H1 (cell line): Measurements from ENCODE around the gene IQCK. TPM values are rescaled to one million over a fixed set of nuclear protein-coding genes. Genes with fewer than 3 reads are reported as not detected.

ENCODE experiments used
- CTCF ChIA-PET: fragments of 300-600 bp; sonication (Branson Sonifier 250); formaldehyde crosslinking; loops from one replicate; lab custom pipeline; 2021; ENCODE audit not compliant: partially characterized antibody; lab: Charles Lee
- POLR2A ChIA-PET: fragments of 300-600 bp; sonication (Branson Sonifier 250); formaldehyde crosslinking; loops from one replicate; lab custom pipeline; 2021; ENCODE audit warnings: inconsistent platforms; ENCODE audit not compliant: partially characterized antibody; lab: Charles Lee
- DNase-seq, 2 experiments: peaks; one replicate each; pipeline versions ENCODE4 v3.0.0 to v3.0.0-alpha.2; 2010 to 2022; ENCODE audit warnings: low spot score in 2 of 2, low read depth in 1 of 2, mixed read lengths in 1 of 2
- FAIRE-seq: peaks from 2 replicates; lab custom pipeline; 2011; peaks lifted over from hg19 to GRCh38; lab: Jason Lieb, UNC
- H2AFZ ChIP-seq: 2 replicates; pipeline ENCODE4 v1.8.1; 2012; ENCODE audit warnings: low read length, inconsistent platforms
- H2AK5ac ChIP-seq: 2 replicates; pipeline ENCODE4 v1.6.1; 2013; ENCODE audit warnings: low read depth, low read length
- H2BK120ac ChIP-seq: replicated peaks from 2 replicates; pipeline ENCODE3; 2013; ENCODE audit warnings: low read depth, low read length, inconsistent platforms
- H2BK12ac ChIP-seq: 2 replicates; pipeline ENCODE4 v1.6.1; 2013; ENCODE audit warnings: low read depth, low read length
- H2BK15ac ChIP-seq: 2 replicates; pipeline ENCODE4 v1.6.1; 2013; ENCODE audit warnings: low read length
- H2BK20ac ChIP-seq: 2 replicates; pipeline ENCODE4 v1.6.1; 2013; ENCODE audit warnings: low read length
- H2BK5ac ChIP-seq: 2 replicates; pipeline ENCODE4 v1.6.1; 2013; ENCODE audit warnings: low read depth, low read length
- H3K14ac ChIP-seq: 2 replicates; pipeline ENCODE4 v1.6.1; 2013; ENCODE audit warnings: inconsistent platforms; ENCODE audit not compliant: insufficient read length
- H3K18ac ChIP-seq: 2 replicates; pipeline ENCODE4 v1.6.1; 2013; ENCODE audit warnings: low read length; ENCODE audit errors: extremely low read depth
- H3K23ac ChIP-seq: 2 replicates; pipeline ENCODE4 v1.6.1; 2013; ENCODE audit warnings: inconsistent platforms; ENCODE audit not compliant: insufficient read length
- H3K23me2 ChIP-seq: 2 replicates; pipeline ENCODE4 v1.6.1; 2013; ENCODE audit warnings: low read depth, low read length
- H3K27ac ChIP-seq: 2 replicates; pipeline ENCODE4 v1.6.1; 2011; ENCODE audit warnings: low read depth, low read length, inconsistent platforms
- H3K27me3 ChIP-seq, 4 experiments: replicated peaks in 1 of 4; 1 replicate in 1 of 4; 2 replicates in 3 of 4; pipeline versions ENCODE4 v1.6.1 to v1.8.1; 2011 to 2013; ENCODE audit warnings: low read length in 3 of 4, mild to moderate bottlenecking in 3 of 4, inconsistent platforms in 2 of 4, mixed read lengths in 2 of 4, moderate library complexity in 1 of 4; ENCODE audit not compliant: control insufficient read depth in 3 of 4, insufficient read depth in 3 of 4; ENCODE audit errors: extremely low read depth in 1 of 4
- H3K36me3 ChIP-seq, 4 experiments: 2 replicates each; pipeline versions ENCODE4 v1.6.1 to v1.8.1; 2011 to 2013; ENCODE audit warnings: mild to moderate bottlenecking in 4 of 4, low read length in 3 of 4, moderate library complexity in 2 of 4, control low read depth in 1 of 4, inconsistent platforms in 1 of 4; ENCODE audit not compliant: insufficient read depth in 4 of 4, control insufficient read depth in 2 of 4
- H3K4ac ChIP-seq: replicated peaks from 2 replicates; pipeline ENCODE3; 2013; ENCODE audit warnings: low read length, low read depth, mixed read lengths, inconsistent platforms; ENCODE audit not compliant: insufficient read length
- H3K4me1 ChIP-seq, 4 experiments: replicated peaks in 1 of 4; 1 replicate in 1 of 4; 2 replicates in 3 of 4; pipeline versions ENCODE4 v1.6.1 to v1.8.1; 2011 to 2013; ENCODE audit warnings: low read length in 3 of 4, inconsistent platforms in 2 of 4, mixed read lengths in 1 of 4; ENCODE audit not compliant: insufficient read depth in 4 of 4, control insufficient read depth in 3 of 4
- H3K4me2 ChIP-seq, 2 experiments: 2 replicates each; pipeline versions ENCODE4 v1.6.1 to v1.8.1; 2011 to 2013; ENCODE audit warnings: low read depth in 2 of 2, low read length in 2 of 2, control low read depth in 1 of 2, inconsistent platforms in 1 of 2, mild to moderate bottlenecking in 1 of 2; ENCODE audit not compliant: insufficient read depth in 1 of 2
- H3K4me3 ChIP-seq, 4 experiments: fragments of 200-600, 300-600 bp in 1 of 4; sonication (generic), shearing (Covaris generic), sonication (Bioruptor Twin) in 1 of 4; 2 replicates each; pipeline versions ENCODE4 v1.5.1 to v1.8.1; 2011 to 2016; ENCODE audit warnings: low read length in 4 of 4, low read depth in 3 of 4, control low read depth in 2 of 4, inconsistent platforms in 2 of 4, mild to moderate bottlenecking in 2 of 4, mixed read lengths in 1 of 4, moderate library complexity in 1 of 4; ENCODE audit not compliant: insufficient read depth in 2 of 4; ENCODE audit errors: extremely low read depth in 1 of 4
- H3K56ac ChIP-seq: replicated peaks from 2 replicates; pipeline ENCODE3; 2013; ENCODE audit warnings: low read depth, mild to moderate bottlenecking, mixed read lengths, low read length, inconsistent platforms; ENCODE audit not compliant: insufficient read length
- H3K79me1 ChIP-seq: 2 replicates; pipeline ENCODE4 v1.6.1; 2013; ENCODE audit warnings: low read depth, low read length, control low read depth
- H3K79me2 ChIP-seq, 2 experiments: 2 replicates each; pipeline versions ENCODE4 v1.6.1 to v1.8.1; 2012 to 2013; ENCODE audit warnings: low read length in 2 of 2, mild to moderate bottlenecking in 2 of 2, inconsistent platforms in 1 of 2; ENCODE audit not compliant: insufficient read depth in 2 of 2, control insufficient read depth in 1 of 2
- H3K9ac ChIP-seq, 4 experiments: replicated peaks in 1 of 4; 1 replicate in 1 of 4; 2 replicates in 3 of 4; pipeline versions ENCODE4 v1.6.1 to v1.8.1; 2011 to 2013; ENCODE audit warnings: low read depth in 3 of 4, low read length in 3 of 4, control low read depth in 2 of 4, mild to moderate bottlenecking in 2 of 4, moderate library complexity in 2 of 4, inconsistent platforms in 1 of 4; ENCODE audit errors: extremely low read depth in 1 of 4
- H3K9me3 ChIP-seq, 2 experiments: 2 replicates each; pipeline versions ENCODE4 v1.6.1 to v1.8.1; 2012 to 2013; ENCODE audit warnings: mild to moderate bottlenecking in 2 of 2, moderate library complexity in 2 of 2, control low read depth in 1 of 2, inconsistent platforms in 1 of 2, low read depth in 1 of 2, low read length in 1 of 2, mixed read lengths in 1 of 2; ENCODE audit not compliant: insufficient read depth in 2 of 2
- H4K20me1 ChIP-seq, 2 experiments: replicated peaks in 1 of 2; 2 replicates each; pipeline versions ENCODE3 to v1.8.1; 2011 to 2013; ENCODE audit warnings: inconsistent platforms in 2 of 2, low read length in 2 of 2, mild to moderate bottlenecking in 1 of 2; ENCODE audit not compliant: insufficient read depth in 2 of 2, control insufficient read depth in 1 of 2
- H4K5ac ChIP-seq: 2 replicates; pipeline ENCODE4 v1.6.1; 2013; ENCODE audit warnings: low read length, low read depth, mixed read lengths, inconsistent platforms; ENCODE audit not compliant: insufficient read length
- H4K8ac ChIP-seq: 2 replicates; pipeline ENCODE4 v1.8.0; 2013; ENCODE audit warnings: mild to moderate bottlenecking, moderate library complexity, low read length, inconsistent platforms; ENCODE audit not compliant: insufficient read depth; ENCODE audit errors: extremely low read depth
- H4K91ac ChIP-seq: replicated peaks from 2 replicates; pipeline ENCODE3; 2013; ENCODE audit warnings: low read length, mixed read lengths, inconsistent platforms; ENCODE audit not compliant: insufficient read length
- CEBPB ChIP-seq: IDR thresholded peaks from 2 replicates; pipeline ENCODE4 v1.6.1; 2012; ENCODE audit warnings: low read depth, low read length
- CTCF ChIP-seq, 3 experiments: IDR thresholded peaks; 1 replicate in 2 of 3; 2 replicates in 1 of 3; pipeline versions ENCODE4 v1.5.1 to v1.6.1; 2011; ENCODE audit warnings: low read length in 3 of 3, mild to moderate bottlenecking in 3 of 3, inconsistent platforms in 2 of 3, low read depth in 1 of 3, moderate library complexity in 1 of 3; ENCODE audit not compliant: insufficient read depth in 1 of 3; ENCODE audit errors: control extremely low read depth in 1 of 3
- EP300 ChIP-seq, 2 experiments: IDR thresholded peaks; 1 replicate in 1 of 2; 2 replicates in 1 of 2; pipeline ENCODE4 v1.6.1; 2011 to 2012; ENCODE audit warnings: low read depth in 2 of 2, low read length in 2 of 2, mild to moderate bottlenecking in 2 of 2, borderline replicate concordance in 1 of 2, inconsistent platforms in 1 of 2, moderate library complexity in 1 of 2
- EZH2 ChIP-seq: fragments of 200-600 bp; sonication (generic); IDR thresholded peaks from 2 replicates; pipeline ENCODE4 v1.7.1; 2012; ENCODE audit warnings: low read depth, mild to moderate bottlenecking, moderate library complexity, low read length, inconsistent platforms; ENCODE audit not compliant: severe bottlenecking
- HDAC2 ChIP-seq, 2 experiments: fragments of 300-600 bp in 1 of 2; sonication (generic) in 1 of 2; IDR thresholded peaks; 2 replicates each; pipeline ENCODE4 v1.6.1; 2011 to 2012; ENCODE audit warnings: low read depth in 2 of 2, low read length in 2 of 2, mild to moderate bottlenecking in 2 of 2, moderate library complexity in 2 of 2, borderline replicate concordance in 1 of 2, inconsistent platforms in 1 of 2
- KDM5A ChIP-seq: fragments of 200-600 bp; IDR thresholded peaks from 2 replicates; pipeline ENCODE4 v1.7.1; 2012; ENCODE audit warnings: mild to moderate bottlenecking, low read length, inconsistent platforms, mixed read lengths
- POLR2A ChIP-seq, 2 experiments: IDR thresholded peaks; 1 replicate in 1 of 2; 2 replicates in 1 of 2; pipeline ENCODE4 v1.6.1; 2011; ENCODE audit warnings: low read depth in 2 of 2, low read length in 2 of 2, mild to moderate bottlenecking in 2 of 2; ENCODE audit errors: control extremely low read depth in 1 of 2
- RXRA ChIP-seq: IDR thresholded peaks from 2 replicates; pipeline ENCODE4 v1.6.1; 2011; ENCODE audit warnings: low read depth, mild to moderate bottlenecking, low read length, moderate library complexity; ENCODE audit not compliant: insufficient read depth
- SIX5 ChIP-seq: IDR thresholded peaks from 2 replicates; pipeline ENCODE4 v1.6.1; 2011; ENCODE audit warnings: mild to moderate bottlenecking, low read depth, low read length
- WGBS, 2 experiments: shearing (Covaris generic) in 1 of 2; methylation state at CpG; one replicate each; pipeline versions ENCODE4 v1.1.6 to v1.1.7; 2013 to 2015; ENCODE audit warnings: low lambda C conversion rate in 2 of 2, mixed read lengths in 2 of 2, inconsistent platforms in 1 of 2, low coverage in 1 of 2, missing lambda C conversion rate in 1 of 2; ENCODE audit not compliant: insufficient replicate concordance in 2 of 2, insufficient coverage in 1 of 2, insufficient read length in 1 of 2; ENCODE audit errors: extremely low coverage in 1 of 2, missing lambda C conversion rate in 1 of 2; 5-methylcytosine and 5-hydroxymethylcytosine counted together
- polyA plus RNA-seq, 7 experiments: library from polyadenylated mRNA; depleted of rRNA in 3 of 7; stranded (reverse) in 5 of 7; unstranded in 2 of 7; fragments of >200 nt in 5 of 7; fragments of 200-250 nt in 2 of 7; gene quantifications; 1 replicate in 5 of 7; 2 replicates in 1 of 7; 4 replicates in 1 of 7; pipeline versions ENCODE4 v1.2.1 to v1.2.3, GENCODE V29; 2011 to 2013; ENCODE audit warnings: missing spikeins in 2 of 7, mixed read lengths in 2 of 7
- total RNA-seq: library from RNA; stranded (reverse); fragmentation: NEBNext Ultra II Directional; extraction: Animal tissue kit (Norgen Biotek cat#: 25700); gene quantifications from 2 replicates; pipeline ENCODE4 v1.2.1, GENCODE V29; 2021

The IQCK gene
- total and polyA plus RNA-seq, 2 of the 8 experiments (the other 6 are each of a cell fraction or from before 2014, with no cell fraction given) = 6.2 to 9.3 TPM

GRCh38 chr16:19898924-19899604, 181.0 kb downstream of the IQCK start:
- H4K5ac ChIP-seq = no peak overlapping the region
- DNase-seq (peak in 1 of 2 experiments; percentile 86), FAIRE-seq (peak; percentile 92)
- H3K23me2 ChIP-seq = no peaks in the 10 kb centered on the region
- H3K27me3 ChIP-seq = no peaks in the 10 kb centered on the region
- peak overlapping the region; percentile 86 for H2AFZ ChIP-seq
- 20% methylated on average over 10 of the region's 13 CpGs; no CpG with 5 or more reads in 1 of the 2 experiments for WGBS, 2 experiments
- H2AK5ac ChIP-seq = no peak overlapping the region
- ChIA-PET CTCF (interaction anchor here (0.6 to 5.0 kb wide), 44 partner anchors 8 to 1028 kb away, joined by 3 to 57 read pairs (median 4); no protein-coding TSS in a partner anchor), POLR2A (no interaction called here)
- no peaks in the 10 kb centered on the region for H4K20me1 ChIP-seq
- H2BK12ac ChIP-seq = peak overlapping the region; percentile 76; the same call in 1 of the 2 replicates
- H2BK120ac ChIP-seq = no peak overlapping the region
- H2BK20ac ChIP-seq = no peak overlapping the region
- no peaks in the 10 kb centered on the region for H3K79me2 ChIP-seq
- H3K4ac ChIP-seq = no peak overlapping the region
- no peak overlapping the region for H3K18ac ChIP-seq
- peak overlapping the region; percentile 12 to 30; a peak in 1 of 4 replicates for H3K4me2 ChIP-seq
- H3K23ac ChIP-seq = no peak overlapping the region
- H3K9me3 ChIP-seq = no peaks in the 10 kb centered on the region
- no peaks in the 10 kb centered on the region for H3K79me1 ChIP-seq
- no peak overlapping the region for H3K56ac ChIP-seq
- H3K36me3 ChIP-seq = no peaks in the 10 kb centered on the region
- H4K8ac ChIP-seq = peak overlapping the region; percentile 39
- H3K9ac ChIP-seq = no peak overlapping the region; a peak in 1 of 7 replicates
- H2BK5ac ChIP-seq = no peak overlapping the region
- H3K14ac ChIP-seq = no peak overlapping the region
- no peak overlapping the region for H3K4me3 ChIP-seq
- H4K91ac ChIP-seq = no peak overlapping the region
- H3K4me1 ChIP-seq = peaks cover 0 to 7% (median 4%) of the 10 kb centered on the region in 4 experiments; a peak in 5 of 7 replicates
- H3K27ac ChIP-seq = no peak overlapping the region; the same call in 1 of the 2 replicates
- peak overlapping the region; percentile 97; the same call in 1 of the 2 replicates for H2BK15ac ChIP-seq
- no peak for TF ChIP-seq HDAC2 (IDR thresholded peaks at IDR 0.05; ENCODE audit: borderline replicate concordance in 1 of 2, low read depth in 2 of 2, low read length in 2 of 2)
- TF ChIP-seq EZH2 = no peak
- TF ChIP-seq KDM5A = no peak
- TF ChIP-seq SIX5 = no peak
- peak; percentile 27 to 86 (median 73) for TF ChIP-seq CTCF (IDR thresholded peaks at IDR 0.05; ENCODE audit: control extremely low read depth in 1 of 3, insufficient read depth in 1 of 3, low read depth in 1 of 3, low read length in 3 of 3)
- no peak for TF ChIP-seq POLR2A (IDR thresholded peaks at IDR 0.05; ENCODE audit: control extremely low read depth in 1 of 2, low read depth in 2 of 2, low read length in 2 of 2)
- TF ChIP-seq EP300 (IDR thresholded peaks at IDR 0.05; ENCODE audit: borderline replicate concordance in 1 of 2, low read depth in 2 of 2, low read length in 2 of 2) = no peak
- TF ChIP-seq RXRA = no peak
- no peak for TF ChIP-seq CEBPB
